Measurements from ENCODE around the gene CLEC18A. TPM values are rescaled to one million over a fixed set of nuclear protein-coding genes. Genes with fewer than 3 reads are reported as not detected.
A peak's percentile ranks its signal among the peaks of the same experiment; 100 is the strongest.
"Not testable (repeated sequence)": the region's sequence is repeated elsewhere in the genome, so short reads cannot be mapped to it uniquely, and the experiment has no call there.

The CLEC18A gene
- total RNA-seq, 1 donor from 2014 or later, result 2.0 TPM

DNA sequence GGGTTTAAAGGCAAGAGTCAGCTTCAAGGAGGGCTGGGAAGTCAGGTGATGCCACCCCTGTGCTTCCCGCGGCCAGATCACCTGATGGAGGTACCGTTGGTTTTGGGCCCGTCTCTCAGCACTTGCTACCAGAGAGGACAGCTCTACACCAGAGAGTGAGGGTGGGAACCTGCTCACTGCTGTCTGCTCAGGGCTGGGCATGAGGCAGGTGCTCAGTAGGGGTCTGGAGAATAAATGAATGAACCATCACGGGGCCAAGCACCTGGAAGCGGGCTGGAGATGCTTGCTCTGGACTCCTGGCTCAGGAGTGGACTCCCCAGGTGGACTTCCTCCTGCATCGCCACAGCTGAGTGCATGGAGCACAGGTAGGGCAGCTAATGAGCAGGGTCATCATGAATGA lies 21.0 kb downstream of the CLEC18A start:
- ATAC-seq; intact Hi-C loops (cut with DNase I); H3K4me3 ChIP-seq; H3K36me3 ChIP-seq; DNase-seq; H3K27ac ChIP-seq; H3K27me3 ChIP-seq; H3K4me1 ChIP-seq; H3K9me3 ChIP-seq: not testable (repeated sequence)

DNA sequence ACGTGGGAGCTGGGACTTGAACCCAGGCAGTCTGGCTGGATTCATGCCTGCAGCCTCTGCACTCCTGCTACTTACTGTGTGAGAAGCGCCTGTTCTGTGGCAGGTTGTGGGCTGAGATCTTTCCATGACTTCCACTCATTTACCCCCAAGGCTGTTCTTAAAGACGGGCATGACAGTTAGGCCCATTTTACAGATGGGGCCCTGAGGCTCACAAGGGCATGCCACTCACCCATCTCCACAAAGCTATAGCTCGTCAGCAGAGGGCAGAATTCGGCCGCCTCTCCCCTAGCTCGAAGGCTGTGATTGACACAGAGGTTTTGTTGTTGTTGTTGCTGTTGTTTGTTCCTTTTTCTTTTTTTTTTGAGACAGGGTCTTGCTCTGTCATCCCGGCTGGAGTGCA lies 21.8 kb downstream of the CLEC18A start:
- ATAC-seq; intact Hi-C loops (cut with DNase I); DNase-seq; H3K9me3 ChIP-seq; H3K4me3 ChIP-seq; H3K27me3 ChIP-seq; H3K27ac ChIP-seq; H3K4me1 ChIP-seq; H3K36me3 ChIP-seq: not testable (repeated sequence)

DNA sequence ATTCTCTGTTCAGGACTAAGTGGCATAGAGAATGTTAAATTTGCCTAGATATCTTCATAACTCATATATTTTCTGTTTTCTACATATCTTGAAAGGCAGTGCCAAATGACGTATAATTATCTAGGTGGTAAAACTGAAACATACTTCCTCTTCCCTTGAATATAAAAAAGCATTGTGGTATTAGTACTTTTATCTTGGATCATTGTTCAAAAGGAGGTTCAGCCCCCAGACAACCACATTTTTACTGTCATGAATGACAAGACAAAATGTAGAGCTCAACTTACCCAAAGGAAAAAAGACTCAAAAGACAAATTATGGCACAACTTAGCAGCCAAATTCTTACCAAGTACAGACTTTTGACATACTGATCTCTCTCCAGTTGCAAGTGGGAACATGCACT lies 34.1 kb downstream of the CLEC18A start:
- H3K4me1 ChIP-seq; H3K27me3 ChIP-seq; H3K27ac ChIP-seq; DNase-seq; H3K36me3 ChIP-seq; H3K4me3 ChIP-seq; intact Hi-C loops (cut with DNase I); ATAC-seq; H3K9me3 ChIP-seq: not testable (repeated sequence)

DNA sequence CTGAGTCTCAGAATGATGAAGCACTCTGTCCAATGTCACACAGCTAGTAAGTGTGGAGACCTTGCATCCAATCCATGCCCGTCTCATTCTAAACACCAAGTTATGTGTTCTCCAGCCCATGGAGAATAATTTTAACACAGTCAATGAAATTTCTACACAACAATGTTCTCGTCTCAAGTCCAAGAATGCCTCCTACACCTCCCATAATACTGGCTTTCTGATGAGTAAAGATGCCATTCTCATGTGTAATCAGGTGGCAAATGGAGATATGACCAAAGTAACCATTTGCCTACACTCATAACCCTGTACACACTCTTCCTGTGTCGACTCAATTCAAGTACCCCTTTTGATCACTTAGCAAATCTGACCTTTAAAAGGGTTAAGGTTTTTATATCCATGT lies 46.8 kb downstream of the CLEC18A start:
- H3K27ac ChIP-seq; ATAC-seq; H3K9me3 ChIP-seq; intact Hi-C loops (cut with DNase I); H3K27me3 ChIP-seq; H3K4me3 ChIP-seq; DNase-seq; H3K4me1 ChIP-seq: not testable (repeated sequence)
- H3K36me3 ChIP-seq, result peaks cover 17% of the 10 kb centered on the region

DNA sequence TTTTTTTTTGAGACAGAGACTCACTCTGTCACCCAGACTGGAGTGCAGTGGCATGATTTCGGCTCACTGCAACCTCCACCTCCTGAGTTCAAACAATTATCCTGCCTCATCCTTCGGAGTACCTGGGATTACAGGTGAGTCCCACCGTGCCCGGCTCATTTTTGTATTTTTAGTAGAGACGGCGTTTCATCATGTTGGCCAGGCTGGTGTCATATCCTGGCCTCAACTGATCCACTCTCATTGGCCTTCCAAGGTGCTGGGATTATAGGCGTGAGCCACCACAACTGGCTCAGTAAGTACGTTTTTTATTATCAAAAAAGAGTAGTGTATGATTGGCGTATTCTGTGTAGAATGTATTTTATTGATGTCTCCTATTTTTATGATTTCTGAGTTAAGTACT lies 48.7 kb downstream of the CLEC18A start:
- ATAC-seq; intact Hi-C loops (cut with DNase I); H3K27ac ChIP-seq: not testable (repeated sequence)

DNA sequence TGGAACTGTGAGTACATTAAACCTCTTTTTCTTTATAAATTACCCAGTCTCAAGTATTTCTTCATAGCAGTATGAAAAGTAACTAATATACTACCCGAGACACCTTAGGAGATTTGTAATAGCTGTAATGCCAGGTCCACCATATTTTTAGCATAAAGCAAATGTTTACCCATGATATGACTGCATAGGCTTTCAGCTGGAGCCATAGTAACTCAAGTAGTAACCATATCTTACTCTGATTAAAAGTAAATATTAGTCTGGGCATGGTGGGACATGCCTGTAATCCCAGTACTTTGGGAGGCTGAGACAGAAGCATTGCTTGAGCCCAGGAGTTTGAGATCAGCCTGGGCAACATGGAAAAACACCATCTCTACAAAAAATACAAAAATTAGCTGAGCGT lies 52.4 kb downstream of the CLEC18A start:
- ATAC-seq; intact Hi-C loops (cut with DNase I); H3K27ac ChIP-seq; H3K4me1 ChIP-seq; H3K4me3 ChIP-seq; DNase-seq; H3K36me3 ChIP-seq; H3K9me3 ChIP-seq; H3K27me3 ChIP-seq: not testable (repeated sequence)

More for the DNA sequence above, 48.7 kb downstream of the CLEC18A start:
- not testable (repeated sequence) for H3K4me1 ChIP-seq, H3K9me3 ChIP-seq, H3K27me3 ChIP-seq, H3K4me3 ChIP-seq, DNase-seq, H3K36me3 ChIP-seq

DNA sequence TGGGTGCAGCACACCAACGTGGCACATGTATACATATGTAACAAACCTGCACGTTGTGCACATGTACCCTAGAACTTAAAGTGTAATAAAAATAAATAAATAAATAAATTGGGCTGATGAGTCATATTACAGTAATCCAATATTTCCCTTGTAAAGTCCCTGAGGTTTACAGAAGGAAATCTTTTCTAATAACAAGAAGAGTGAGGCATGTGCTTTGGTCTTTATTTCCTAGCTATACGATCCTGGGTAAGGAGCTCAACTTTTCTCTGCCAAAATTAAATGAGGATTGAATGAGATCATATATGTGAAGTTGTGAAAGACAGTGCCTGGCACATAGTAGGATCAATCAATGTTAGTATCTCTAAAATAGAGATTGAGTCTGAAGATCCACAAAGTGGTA lies 57.5 kb downstream of the CLEC18A start:
- ATAC-seq; DNase-seq; intact Hi-C loops (cut with DNase I); H3K4me3 ChIP-seq; H3K4me1 ChIP-seq; H3K9me3 ChIP-seq; H3K27me3 ChIP-seq; H3K27ac ChIP-seq: not testable (repeated sequence)
- H3K36me3 ChIP-seq, result peaks cover 19% of the 10 kb centered on the region

- ATAC-seq, H3K27me3 ChIP-seq: not testable (repeated sequence)
Measured at GRCh38 chr16:70010615-70011014, 59.5 kb downstream of the CLEC18A start.

GRCh38 chr16:70011120-70011519 lies 60.0 kb downstream of the CLEC18A start:
- intact Hi-C loops (cut with DNase I); H3K27me3 ChIP-seq; H3K27ac ChIP-seq; ATAC-seq; DNase-seq; H3K4me3 ChIP-seq; H3K4me1 ChIP-seq; H3K9me3 ChIP-seq: not testable (repeated sequence)
- peaks cover 19% of the 10 kb centered on the region for H3K36me3 ChIP-seq

More at GRCh38 chr16:70010615-70011014, 59.5 kb downstream of the CLEC18A start:
- H3K9me3 ChIP-seq; intact Hi-C loops (cut with DNase I); H3K4me1 ChIP-seq; H3K27ac ChIP-seq; H3K4me3 ChIP-seq; DNase-seq: not testable (repeated sequence)
- peaks cover 19% of the 10 kb centered on the region for H3K36me3 ChIP-seq

GRCh38 chr16:70012354-70012753 lies 61.2 kb downstream of the CLEC18A start:
- H3K4me1 ChIP-seq; H3K9me3 ChIP-seq; intact Hi-C loops (cut with DNase I); H3K4me3 ChIP-seq; DNase-seq; ATAC-seq; H3K27ac ChIP-seq; H3K27me3 ChIP-seq: not testable (repeated sequence)
- peaks cover 24% of the 10 kb centered on the region for H3K36me3 ChIP-seq

- H3K4me1 ChIP-seq; ATAC-seq; H3K9me3 ChIP-seq; H3K4me3 ChIP-seq; DNase-seq; H3K27me3 ChIP-seq; intact Hi-C loops (cut with DNase I); H3K27ac ChIP-seq: not testable (repeated sequence)
- H3K36me3 ChIP-seq, result peaks cover 30% of the 10 kb centered on the region
Measured at GRCh38 chr16:70012951-70013350, 61.8 kb downstream of the CLEC18A start.

Small RNAs within 50 kb of the gene (microRNA-seq; reads per million reads assigned to microRNA genes)
- 2,006 reads per million, percentile 88 among the genes with 10 or more reads in this experiment for gene MIR140 (ENCODE audit: borderline microRNAs expressed)

Other genes with a start within 250 kb of the CLEC18A start
- gene NQO1, start 224.8 kb upstream of the CLEC18A start, total RNA-seq, result 77.7 TPM
- gene NOB1, start 196.4 kb upstream of the CLEC18A start, total RNA-seq, result 32.0 TPM
- gene WWP2, start 189.0 kb upstream of the CLEC18A start, total RNA-seq, result 71.9 TPM
- 20.3 TPM for gene PDPR, start 163.0 kb downstream of the CLEC18A start, total RNA-seq
- not detected for gene CLEC18C, start 222.5 kb downstream of the CLEC18A start, total RNA-seq